GM19455 (cell line): Measurements from ENCODE around the gene CDKN1C.

ENCODE experiments used
- ATAC-seq: cut with Tn5 transposase; IDR thresholded peaks from one replicate; pipeline ENCODE4 v1.9.1; 2021; ENCODE audit not compliant: unreplicated experiment

Gene CDKN1C

GRCh38 chr11:2890466-2891294, 5.1 kb upstream of the CDKN1C start:
- ATAC-seq: no peak

GRCh38 chr11:2889362-2890273, 4.0 kb upstream of the CDKN1C start:
- ATAC-seq: no peak

- no peak for ATAC-seq
Observed at GRCh38 chr11:2888266-2888968, 2.8 kb upstream of the CDKN1C start.

DNA sequence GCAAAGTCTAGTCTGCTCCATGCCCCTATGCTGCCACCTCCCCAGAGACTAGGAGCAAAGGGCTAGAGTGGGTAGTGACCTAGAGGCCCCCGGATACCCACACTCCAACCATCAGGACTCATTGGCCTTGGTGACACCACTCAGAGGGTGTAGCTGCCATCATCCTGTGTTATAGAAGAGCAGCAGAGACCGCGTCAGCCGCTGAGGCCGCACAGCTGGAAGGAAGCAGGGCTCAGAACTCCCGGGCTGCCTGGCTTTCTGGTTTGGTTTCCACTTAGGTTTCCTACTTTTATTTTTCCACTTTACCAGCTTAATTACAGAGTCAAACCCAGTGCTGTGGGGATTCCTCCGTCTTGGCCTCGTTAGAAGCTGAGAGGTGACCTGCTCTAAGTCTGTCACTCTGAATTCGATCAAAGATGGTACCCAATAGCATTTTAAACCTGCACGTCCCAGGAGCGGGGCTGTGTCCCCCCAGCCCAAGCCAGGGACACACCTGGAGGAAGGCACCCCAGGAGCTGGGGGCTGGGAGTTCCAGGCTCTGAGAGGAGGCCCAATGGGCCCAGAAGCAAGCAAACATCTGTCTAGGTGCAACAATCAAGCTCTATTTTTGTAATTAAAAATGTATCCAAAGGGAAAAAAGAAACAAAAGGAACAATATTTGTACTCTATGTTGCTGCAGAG, 2.1 kb upstream of the CDKN1C start:
- no peak for ATAC-seq

GRCh38 chr11:2886936-2887335, 1.4 kb upstream of the CDKN1C start:
- no peak for ATAC-seq

DNA sequence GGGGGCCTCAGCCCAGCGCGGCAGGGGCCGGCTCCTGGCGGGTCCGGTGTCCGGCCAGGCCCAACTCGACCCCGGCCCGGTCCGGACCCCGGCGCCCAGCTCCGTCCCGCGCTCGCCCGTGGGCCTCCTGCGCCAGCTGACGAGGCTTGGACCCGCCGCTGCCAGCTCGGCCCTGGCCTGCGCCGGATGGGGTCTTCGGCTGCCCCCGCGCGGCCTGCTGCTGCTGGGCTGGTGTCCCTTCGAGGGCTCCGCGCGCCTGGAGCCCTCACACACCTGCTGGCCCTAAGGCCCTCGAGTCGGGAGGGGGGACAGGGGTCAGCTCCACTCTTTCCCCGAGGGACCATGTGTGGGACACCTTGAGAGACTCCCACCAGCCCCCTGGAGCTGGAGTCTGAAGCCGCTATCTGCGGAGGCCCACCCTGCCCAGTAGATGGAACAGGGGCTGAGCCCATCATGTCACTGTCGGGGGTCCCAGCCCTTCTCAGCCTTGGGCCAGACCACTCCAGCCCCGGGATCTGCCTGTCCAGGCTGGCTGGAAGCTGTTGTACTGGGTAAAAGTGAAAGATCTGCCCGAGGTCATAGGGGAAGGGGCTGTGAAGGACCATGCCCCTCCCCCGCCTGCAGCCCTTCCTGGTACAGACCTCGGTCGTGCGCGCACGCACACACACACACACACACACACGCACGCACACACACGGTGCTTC, 768 bp upstream of the CDKN1C start:
- peak; percentile 1 for ATAC-seq

- no peak for ATAC-seq
Observed at GRCh38 chr11:2885017-2885677, 428 bp downstream of the CDKN1C start.

- ATAC-seq: no peak
Observed at GRCh38 chr11:2883979-2884815, 1.4 kb downstream of the CDKN1C start.

DNA sequence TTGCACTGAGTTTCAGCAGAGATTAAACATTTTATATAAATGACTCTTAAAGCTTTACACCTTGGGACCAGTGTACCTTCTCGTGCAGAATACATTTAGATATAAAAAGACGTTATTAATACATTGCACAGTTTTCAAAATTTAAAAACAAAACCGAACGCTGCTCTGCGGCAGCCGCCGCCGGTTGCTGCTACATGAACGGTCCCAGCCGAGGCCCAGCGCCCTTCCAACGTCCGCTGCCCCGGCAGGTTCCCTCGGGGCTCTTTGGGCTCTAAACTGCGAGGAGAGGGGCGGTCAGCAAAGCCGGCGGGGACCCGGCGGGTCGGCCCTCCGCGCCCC, 2.0 kb downstream of the CDKN1C start:
- ATAC-seq: no peak

GRCh38 chr11:2882396-2883110, 3.0 kb downstream of the CDKN1C start:
- ATAC-seq: no peak

- no peak for ATAC-seq
Observed at GRCh38 chr11:2881981-2882375, 3.6 kb downstream of the CDKN1C start.

DNA sequence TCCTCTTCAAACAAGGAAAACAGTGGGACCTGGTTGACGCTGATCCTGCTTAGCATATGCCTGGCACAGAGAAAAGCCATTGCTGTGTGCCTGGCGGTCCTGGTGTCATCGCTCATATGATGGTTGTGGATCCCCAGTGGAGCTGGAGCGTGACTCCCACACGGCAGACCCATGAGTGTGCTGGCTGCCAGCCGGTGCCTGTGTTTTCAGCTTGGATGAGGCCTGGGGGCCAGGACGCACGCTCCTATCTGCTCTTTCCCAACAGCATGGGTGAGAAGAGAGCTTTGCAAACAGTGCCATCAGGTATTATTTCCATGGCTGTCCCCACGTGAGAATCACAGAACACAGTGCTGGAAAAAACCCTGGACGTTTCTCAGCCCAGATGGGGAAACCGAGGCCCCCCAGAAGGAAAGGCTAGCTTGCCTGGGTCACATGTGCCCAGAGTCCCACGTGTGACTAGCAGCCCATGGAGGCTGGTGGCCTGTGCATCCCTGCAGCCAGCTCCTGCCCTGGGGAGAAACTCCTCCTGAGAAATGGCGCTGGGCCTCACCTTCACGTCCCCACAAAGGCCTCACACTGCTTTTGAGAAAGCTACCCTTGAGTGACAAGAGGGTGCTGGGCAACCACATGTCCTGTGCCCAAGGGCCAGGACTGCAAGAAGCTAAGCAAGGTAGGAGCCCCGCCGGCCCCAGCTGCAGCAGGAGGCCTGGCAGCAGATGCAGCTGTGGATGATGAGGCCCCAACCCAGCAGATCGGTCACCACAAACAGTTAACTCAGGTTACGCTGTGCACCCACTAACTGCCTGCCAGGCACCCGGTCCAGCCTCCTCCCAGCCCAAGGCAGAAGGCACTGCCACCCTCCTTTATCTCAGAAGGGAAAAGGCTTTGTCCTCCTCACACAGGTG, 4.2 kb downstream of the CDKN1C start:
- no peak for ATAC-seq

DNA sequence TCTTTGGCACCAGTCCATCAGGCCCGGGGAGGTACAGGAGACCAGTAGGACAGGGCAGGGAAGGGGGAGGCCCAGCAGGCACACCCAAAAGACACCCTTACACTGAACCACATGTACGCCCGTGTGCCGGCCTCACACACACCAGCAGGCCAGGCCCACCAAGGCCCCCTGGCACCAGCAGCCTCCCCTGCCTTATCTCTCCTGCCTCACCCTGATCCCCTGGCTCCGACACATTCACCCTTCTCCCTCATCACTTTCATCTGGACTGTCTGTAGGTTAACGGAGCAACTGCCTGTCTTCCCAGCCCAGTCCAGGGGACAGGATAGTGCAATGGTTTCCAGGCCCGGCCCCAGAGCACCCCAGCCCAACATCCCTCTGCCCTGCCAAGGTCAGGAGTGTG, 4.9 kb downstream of the CDKN1C start:
- ATAC-seq: no peak

DNA sequence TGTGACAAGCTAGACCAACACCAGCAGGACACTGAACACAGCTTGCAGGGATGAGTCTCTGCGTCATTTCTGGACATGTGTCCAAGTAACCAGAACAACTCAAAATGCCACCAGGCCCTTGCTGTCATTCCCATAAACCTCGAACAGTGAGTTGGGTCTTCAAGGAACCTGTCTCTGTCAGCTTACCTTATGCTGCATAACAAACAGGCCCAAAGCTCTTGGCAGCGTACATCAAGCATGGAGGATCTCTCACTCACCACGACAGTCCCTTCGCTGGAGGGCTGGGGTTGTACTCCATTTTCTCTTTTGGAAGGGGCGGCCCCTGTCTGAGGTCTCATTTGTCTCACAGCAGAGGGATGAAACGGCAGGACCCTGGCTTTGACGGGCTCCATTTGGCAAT, 6.8 kb downstream of the CDKN1C start:
- ATAC-seq: no peak

DNA sequence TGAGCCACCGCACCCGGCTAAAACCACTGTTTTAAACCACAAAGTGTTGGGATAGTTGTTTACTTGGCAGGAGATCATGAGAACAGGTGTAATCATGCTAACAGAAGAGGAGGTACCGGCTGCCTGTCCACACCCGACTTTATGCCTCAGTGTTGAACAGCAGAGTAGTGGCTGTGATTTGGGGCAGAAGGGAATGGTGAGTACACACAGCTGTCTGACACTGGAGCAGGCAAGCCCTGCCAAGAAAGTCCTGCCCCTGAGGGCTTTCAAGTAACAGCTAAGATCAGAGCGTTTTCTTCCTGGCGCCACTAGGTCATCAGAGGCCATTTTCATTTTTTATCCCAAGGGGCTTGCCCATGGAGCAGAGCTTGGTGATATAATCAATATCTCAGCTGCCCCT, 8.1 kb downstream of the CDKN1C start:
- ATAC-seq: no peak

DNA sequence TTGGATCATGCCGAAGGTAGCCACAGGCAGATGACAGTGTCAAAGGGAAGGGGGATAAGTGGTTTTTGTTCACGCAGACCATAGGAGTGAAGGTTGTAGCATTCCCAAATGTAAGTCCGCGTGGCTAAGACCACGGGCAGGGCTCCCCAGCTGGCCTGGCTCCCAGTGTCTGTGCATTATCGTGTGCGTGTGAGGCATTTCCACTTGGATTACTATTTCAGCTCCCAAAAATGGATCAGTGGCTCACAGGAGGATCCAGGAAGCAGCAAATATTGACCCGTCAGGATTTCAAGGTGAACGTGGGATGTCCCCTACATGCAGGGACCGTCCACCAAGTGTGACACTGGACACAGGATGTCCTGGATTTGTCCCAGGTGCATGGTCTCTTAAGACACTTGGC, 10.6 kb downstream of the CDKN1C start:
- no peak for ATAC-seq

GRCh38 chr11:2870969-2871680, 14.4 kb downstream of the CDKN1C start:
- no peak for ATAC-seq
